ENCODE data around the gene ACER3.

GRCh38 chr11:76977791-76978190 lies 117.1 kb downstream of the ACER3 start:
- TF ChIP-seq CTCF (IDR thresholded peaks at IDR 0.05) (no peak), EZH2 (IDR thresholded peaks at IDR 0.05; ENCODE audit: borderline replicate concordance, insufficient read depth, low read depth, low read length, poor library complexity, severe bottlenecking) (no peak)
